DOHH2 (cell line): ENCODE data around the gene PTCHD1.

ENCODE experiments used
- H3F3A ChIP-seq: fragments of 200-600 bp; sonication (generic), shearing (Covaris generic); 2 replicates; pipeline ENCODE4 v1.6.0; 2016; ENCODE audit warnings: antibody characterized with exemption, mild to moderate bottlenecking; ENCODE audit not compliant: control insufficient read depth, insufficient read depth
- H3K27ac ChIP-seq: fragments of 200-600 bp; sonication (generic); 2 replicates; pipeline ENCODE4 v1.5.1; 2014; ENCODE audit warnings: low read depth, mild to moderate bottlenecking, low read length, moderate library complexity
- H3K27me3 ChIP-seq: fragments of 200-600 bp; sonication (generic); 2 replicates; pipeline ENCODE4 v1.6.1; 2014; ENCODE audit warnings: mild to moderate bottlenecking, low read length, mixed read lengths; ENCODE audit not compliant: control insufficient read depth
- H3K36me3 ChIP-seq: fragments of 200-600 bp; sonication (generic); 2 replicates; pipeline ENCODE4 v1.6.1; 2014; ENCODE audit warnings: mild to moderate bottlenecking, low read length, moderate library complexity, mixed read lengths; ENCODE audit not compliant: control insufficient read depth
- H3K4me1 ChIP-seq: fragments of 200-600 bp; sonication (generic); 2 replicates; pipeline ENCODE4 v1.6.1; 2014; ENCODE audit warnings: mild to moderate bottlenecking, low read length, mixed read lengths; ENCODE audit not compliant: control insufficient read depth
- H3K4me2 ChIP-seq: fragments of 200-600 bp; sonication (generic); 2 replicates; pipeline ENCODE4 v1.6.0; 2014; ENCODE audit warnings: mild to moderate bottlenecking, low read length, moderate library complexity
- H3K4me3 ChIP-seq: fragments of 200-600 bp; sonication (generic); 2 replicates; pipeline ENCODE4 v1.5.1; 2014; ENCODE audit warnings: mild to moderate bottlenecking, low read length, mixed read lengths
- H3K79me2 ChIP-seq: fragments of 200-600 bp; sonication (generic); 2 replicates; pipeline ENCODE4 v1.6.1; 2014; ENCODE audit warnings: mild to moderate bottlenecking, low read length, mixed read lengths; ENCODE audit not compliant: control insufficient read depth
- H3K9me2 ChIP-seq: fragments of 200-600 bp; sonication (generic); replicated peaks from 2 replicates; pipeline ENCODE4 v1.6.1; 2014; ENCODE audit warnings: mild to moderate bottlenecking, low read length, mixed read lengths; ENCODE audit not compliant: control insufficient read depth
- H3K9me3 ChIP-seq: fragments of 200-600 bp; sonication (generic); 2 replicates; pipeline ENCODE4 v1.6.1; 2014; ENCODE audit warnings: antibody characterized with exemption, low read length, mixed read lengths; ENCODE audit not compliant: control insufficient read depth, insufficient read depth
- H4K20me1 ChIP-seq: fragments of 200-600 bp; sonication (generic); 2 replicates; pipeline ENCODE4 v1.6.0; 2014; ENCODE audit warnings: low read depth, mild to moderate bottlenecking, antibody characterized with exemption, low read length, moderate library complexity; ENCODE audit not compliant: control insufficient read depth, insufficient read depth
- CTCF ChIP-seq: fragments of 200-600 bp; sonication (generic); IDR thresholded peaks from one replicate; pipeline ENCODE4 v1.5.1; 2014; ENCODE audit warnings: antibody characterized with exemption, mild to moderate bottlenecking, low read depth, low read length; ENCODE audit not compliant: poor library complexity, severe bottlenecking
- EZH2phosphoT487 ChIP-seq: fragments of 200-600 bp; sonication (generic); IDR thresholded peaks from 2 replicates; pipeline ENCODE4 v1.6.1; 2017; ENCODE audit warnings: borderline replicate concordance, mild to moderate bottlenecking, antibody characterized with exemption, low read length, moderate library complexity, mixed read lengths

PTCHD1 gene

GRCh38 chrX:23344238-23344903, 9.7 kb downstream of the PTCHD1 start:
- H4K20me1 ChIP-seq, result no peaks in the 10 kb centered on the region
- no peak overlapping the region for H3K27ac ChIP-seq
- H3K4me2 ChIP-seq, result no peak overlapping the region
- no peak overlapping the region for H3K4me3 ChIP-seq
- H3K79me2 ChIP-seq, result no peaks in the 10 kb centered on the region
- H3K9me2 ChIP-seq, result no peaks in the 10 kb centered on the region
- TF ChIP-seq CTCF (no peak), EZH2phosphoT487 (no peak)
- no peaks in the 10 kb centered on the region for H3K4me1 ChIP-seq
- no peaks in the 10 kb centered on the region for H3K9me3 ChIP-seq
- no peaks in the 10 kb centered on the region for H3F3A ChIP-seq
- no peaks in the 10 kb centered on the region for H3K36me3 ChIP-seq
- H3K27me3 ChIP-seq, result no peaks in the 10 kb centered on the region

GRCh38 chrX:23344904-23345271, 10.2 kb downstream of the PTCHD1 start:
- H4K20me1 ChIP-seq, result no peaks in the 10 kb centered on the region
- no peaks in the 10 kb centered on the region for H3K9me2 ChIP-seq
- no peak overlapping the region for H3K4me2 ChIP-seq
- H3K9me3 ChIP-seq, result no peaks in the 10 kb centered on the region
- H3K4me1 ChIP-seq, result no peaks in the 10 kb centered on the region
- H3K79me2 ChIP-seq, result no peaks in the 10 kb centered on the region
- no peaks in the 10 kb centered on the region for H3K27me3 ChIP-seq
- H3F3A ChIP-seq, result no peaks in the 10 kb centered on the region
- no peak overlapping the region for H3K27ac ChIP-seq
- TF ChIP-seq EZH2phosphoT487 (no peak), CTCF (no peak)
- no peak overlapping the region for H3K4me3 ChIP-seq
- no peaks in the 10 kb centered on the region for H3K36me3 ChIP-seq

- TF ChIP-seq EZH2phosphoT487 (no peak), CTCF (no peak)
- Histone ChIP-seq H3K27ac (no peak overlapping the region), H3K27me3 (no peaks in the 10 kb centered on the region), H3K36me3 (no peaks in the 10 kb centered on the region), H4K20me1 (no peaks in the 10 kb centered on the region), H3K4me2 (no peak overlapping the region), H3K4me3 (no peak overlapping the region), H3K79me2 (no peaks in the 10 kb centered on the region), H3K4me1 (no peaks in the 10 kb centered on the region), H3K9me3 (no peaks in the 10 kb centered on the region), H3K9me2 (no peaks in the 10 kb centered on the region), H3F3A (no peaks in the 10 kb centered on the region)
These were observed 21.5 kb downstream of the PTCHD1 start for GRCh38 chrX:23356189-23356588.

- Histone ChIP-seq H3K27ac (no peak overlapping the region), H3K4me1 (no peaks in the 10 kb centered on the region), H4K20me1 (no peaks in the 10 kb centered on the region), H3K9me3 (no peaks in the 10 kb centered on the region), H3K4me2 (no peak overlapping the region), H3K79me2 (no peaks in the 10 kb centered on the region), H3K9me2 (no peaks in the 10 kb centered on the region), H3K36me3 (no peaks in the 10 kb centered on the region), H3K4me3 (no peak overlapping the region), H3K27me3 (no peaks in the 10 kb centered on the region), H3F3A (no peaks in the 10 kb centered on the region)
- no peak for TF ChIP-seq CTCF
- TF ChIP-seq EZH2phosphoT487, result no peak
These were observed 29.8 kb downstream of the PTCHD1 start for GRCh38 chrX:23364416-23364815.
